Sciatic nerve (tissue), 2 donors: ENCODE measurements around the gene VEPH1. TPM values are rescaled to one million over a fixed set of nuclear protein-coding genes. Genes with fewer than 3 reads are reported as not detected.
A peak's percentile ranks its signal among the peaks of the same experiment; 100 is the strongest.

Experiments
- ATAC-seq: fragments of 200-7000 bp; cut with Tn5 transposase; one replicate; pipeline ENCODE4 v1.9.1; 2020; ENCODE audit warnings: mild to moderate bottlenecking, moderate library complexity
- DNase-seq: peaks from one replicate; pipeline ENCODE4 v3.0.0-alpha.2; 2020; ENCODE audit warnings: low spot score
- intact Hi-C: fragments of 100-400 bp; cut with DNase I; formaldehyde crosslinking; loops from one replicate; pipeline ENCODE4 v1.14.2; 2022
- total RNA-seq: library from RNA; stranded (reverse); fragmentation: NEBNext Ultra II Directional; extraction: Animal tissue kit (Norgen Biotek cat#: 25700); gene quantifications from one replicate; pipeline ENCODE4 v1.2.1, GENCODE V29; 2021
- donor health status: DM: no; HTN: no; CAD: no.
- donor health status: DM: no; HTN: no; CAD: no.

Gene VEPH1
- total RNA-seq, 1 donor from 2014 or later, result 1.0 TPM

DNA sequence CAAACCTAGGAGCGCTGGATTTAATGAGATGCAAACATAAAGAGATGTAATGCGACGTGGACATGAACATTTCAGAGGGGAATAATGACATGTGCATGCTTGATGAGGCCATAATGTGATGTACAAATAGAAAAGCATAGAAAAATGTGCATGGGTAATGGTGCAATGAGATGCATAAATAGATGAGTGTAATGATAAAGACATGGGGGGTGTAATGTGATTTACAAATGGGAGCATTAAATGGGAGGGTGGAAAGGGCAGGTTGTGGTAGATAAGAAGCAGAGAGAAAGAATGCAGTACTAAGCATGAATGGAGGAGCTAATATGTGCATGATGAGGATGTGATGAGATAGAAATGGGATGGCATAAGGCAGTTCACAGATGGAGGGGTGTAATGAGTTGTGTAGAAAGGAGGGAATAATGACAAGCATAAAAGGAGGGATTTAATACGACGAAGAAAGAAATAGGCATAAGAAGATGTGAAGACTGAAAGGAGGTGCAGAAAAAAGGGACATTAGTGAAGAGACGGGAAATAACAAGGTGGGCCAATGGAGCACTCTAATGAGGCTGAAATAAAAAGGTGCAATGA, 205.8 kb downstream of the VEPH1 start:
- ATAC-seq (no peak), DNase-seq (no peak)
- intact Hi-C loops, result no loop called here

DNA sequence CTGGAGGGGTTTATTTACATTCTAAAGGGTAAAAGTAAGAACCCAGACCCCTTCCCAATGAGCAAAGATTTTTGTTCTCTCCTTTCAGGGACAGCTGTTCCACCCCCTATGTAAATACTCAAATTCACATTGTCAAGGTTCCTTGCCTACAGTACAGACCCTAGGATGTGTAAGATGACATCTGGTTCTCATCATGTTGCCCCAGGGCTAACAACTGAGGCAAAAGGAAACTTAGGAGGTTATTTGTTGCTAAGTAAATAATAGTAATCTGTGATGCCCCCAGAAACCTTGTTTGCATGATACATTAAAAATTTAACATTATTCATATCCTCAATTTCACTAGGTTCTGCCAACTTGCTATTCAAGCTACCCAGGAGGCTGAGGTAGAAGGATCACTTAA, 208.3 kb downstream of the VEPH1 start:
- DNase-seq (no peak), ATAC-seq (no peak)
- intact Hi-C loops, result no loop called here

DNA sequence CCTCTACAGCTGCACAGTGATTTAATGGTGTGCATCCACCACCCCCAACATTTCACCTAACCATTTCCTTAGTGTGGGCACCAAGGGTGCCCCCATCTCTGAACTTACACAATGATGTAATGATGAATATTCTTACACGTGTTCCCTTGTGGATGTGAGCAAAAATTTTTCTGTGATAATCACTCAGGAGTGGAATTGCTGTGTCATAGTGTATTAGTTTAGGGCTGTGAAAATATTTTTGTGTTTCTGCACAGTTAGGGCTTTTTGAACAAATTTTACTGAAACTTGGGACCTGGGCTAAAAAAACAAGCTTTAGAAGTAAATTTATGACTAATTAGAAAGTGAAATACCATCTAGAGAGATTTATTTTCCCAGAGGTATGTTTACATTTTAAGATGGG, 208.7 kb downstream of the VEPH1 start:
- intact Hi-C loops, result no loop called here
- DNase-seq (no peak), ATAC-seq (no peak)

DNA sequence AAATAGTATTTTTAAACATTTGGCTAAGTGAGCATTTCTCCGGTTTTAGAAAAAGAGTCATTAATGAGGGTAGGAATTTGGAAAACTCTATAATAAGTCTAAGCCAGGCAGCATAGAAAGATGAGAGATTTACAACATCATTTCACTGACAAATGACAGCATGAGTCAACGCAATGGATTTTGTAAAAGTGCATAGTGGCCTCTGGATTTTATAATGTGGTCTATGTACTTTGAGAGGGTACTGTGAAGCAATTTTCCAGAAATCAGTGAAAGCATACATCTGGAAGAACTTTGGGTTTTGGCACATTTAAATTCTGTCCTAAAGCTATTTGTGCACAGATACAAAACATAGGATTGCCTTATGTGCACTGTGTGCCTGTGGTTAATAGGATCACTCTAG, 212.4 kb downstream of the VEPH1 start:
- no peak for DNase-seq
- ATAC-seq, result no peak
- intact Hi-C loops, result no loop called here

DNA sequence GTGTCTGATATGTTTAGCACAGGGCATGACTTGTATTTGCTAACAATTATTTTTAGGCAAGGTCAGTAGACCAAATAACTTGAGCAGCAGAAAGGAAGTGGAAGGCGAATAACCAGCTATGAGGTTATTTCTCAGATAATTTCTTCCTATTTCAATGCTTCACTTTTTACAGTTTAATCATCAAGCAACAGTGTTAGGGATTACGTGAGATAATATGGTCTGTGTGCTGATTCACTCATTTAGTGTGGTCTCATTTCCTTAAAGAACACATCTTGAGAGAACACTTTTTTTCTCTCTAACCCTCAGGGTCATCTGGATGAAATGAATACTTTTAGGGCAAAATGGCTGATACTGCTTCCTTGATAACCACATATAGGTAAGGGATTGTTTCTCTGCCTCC, 217.2 kb downstream of the VEPH1 start:
- ATAC-seq (no peak), DNase-seq (no peak)
- intact Hi-C loops, result no loop called here

DNA sequence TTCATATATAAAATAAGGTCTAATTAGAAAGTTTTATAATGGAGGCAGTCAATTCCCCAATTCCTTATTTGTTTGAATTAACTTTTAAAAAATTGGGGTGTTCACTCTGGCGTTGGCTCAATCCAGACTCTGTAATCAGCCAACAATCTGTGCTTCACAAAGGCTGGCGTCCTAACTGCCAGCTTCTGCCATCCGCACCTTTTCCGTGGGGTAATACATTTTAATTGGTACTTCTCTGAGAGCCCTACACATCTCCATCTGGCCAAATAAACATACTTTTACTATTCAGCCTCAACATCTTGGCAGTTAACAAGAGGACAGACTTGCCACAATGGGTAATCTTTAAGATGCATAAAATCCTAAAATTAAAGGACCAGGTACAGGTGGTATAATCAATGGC, 218.1 kb downstream of the VEPH1 start:
- no peak for ATAC-seq
- no peak for DNase-seq
- intact Hi-C loops, result no loop called here

DNA sequence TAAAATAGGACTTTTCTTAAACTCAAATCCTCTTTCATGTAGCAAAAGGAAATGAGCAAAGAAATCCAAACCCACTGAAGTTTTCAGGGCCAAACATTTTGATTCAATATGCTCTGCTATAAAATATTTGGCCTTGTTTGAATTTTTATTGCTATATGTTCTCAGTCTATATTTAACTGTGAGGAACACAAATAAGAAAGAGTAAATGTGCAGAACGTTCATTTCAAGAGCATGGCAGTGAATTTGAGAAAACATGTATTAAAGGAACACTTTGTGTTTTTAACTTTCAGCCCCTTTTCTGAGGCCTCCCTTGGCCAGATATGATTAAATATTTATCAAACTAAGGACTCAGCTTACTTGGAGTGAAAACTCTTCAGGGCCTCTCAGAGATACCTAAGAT, 218.5 kb downstream of the VEPH1 start:
- ATAC-seq (no peak), DNase-seq (no peak)
- intact Hi-C loops, result no loop called here

DNA sequence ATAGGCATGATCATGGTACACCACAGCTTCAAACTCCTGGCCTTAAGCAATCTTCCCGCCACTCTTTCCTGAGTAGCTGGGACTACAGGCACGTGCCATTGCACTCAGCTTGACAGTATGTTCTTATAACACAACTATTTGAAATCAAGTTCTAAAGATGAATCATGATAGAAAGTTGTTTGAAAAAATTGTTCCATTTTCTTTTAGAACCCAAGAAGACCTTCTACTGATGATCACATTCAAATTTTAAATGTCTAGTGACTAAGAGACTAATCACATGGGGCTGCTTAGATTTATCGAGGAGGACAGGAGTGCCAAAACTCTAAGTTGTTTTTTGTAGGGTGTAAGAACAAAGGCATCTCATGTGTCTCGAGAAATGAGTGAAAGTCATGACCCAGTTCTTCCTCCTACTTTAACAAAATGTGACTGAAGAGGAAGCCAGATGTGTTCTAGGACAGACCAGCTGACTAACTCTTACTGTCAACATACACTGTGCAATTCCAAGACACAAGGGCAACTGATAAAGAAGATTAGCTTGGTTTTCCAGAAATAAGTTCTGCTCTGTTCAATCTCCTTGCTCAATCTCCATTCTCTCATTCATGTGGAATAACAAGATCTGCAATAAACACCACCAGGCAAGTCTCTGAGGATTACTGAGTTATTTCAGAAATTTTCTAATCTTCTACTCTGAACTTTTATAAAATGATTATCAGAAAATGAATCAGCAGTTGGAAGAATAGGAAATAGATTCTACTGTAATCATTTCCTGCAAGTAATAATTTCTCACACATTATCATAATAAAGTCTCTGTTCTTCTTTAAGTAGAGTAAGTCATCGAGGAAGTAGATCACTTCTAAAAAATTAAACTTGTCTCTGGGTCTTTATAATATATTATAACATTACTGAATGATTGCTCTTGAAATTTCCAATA, 220.7 kb downstream of the VEPH1 start:
- intact Hi-C loops, result no loop called here
- peak; percentile 97 for ATAC-seq
- no peak for DNase-seq

DNA sequence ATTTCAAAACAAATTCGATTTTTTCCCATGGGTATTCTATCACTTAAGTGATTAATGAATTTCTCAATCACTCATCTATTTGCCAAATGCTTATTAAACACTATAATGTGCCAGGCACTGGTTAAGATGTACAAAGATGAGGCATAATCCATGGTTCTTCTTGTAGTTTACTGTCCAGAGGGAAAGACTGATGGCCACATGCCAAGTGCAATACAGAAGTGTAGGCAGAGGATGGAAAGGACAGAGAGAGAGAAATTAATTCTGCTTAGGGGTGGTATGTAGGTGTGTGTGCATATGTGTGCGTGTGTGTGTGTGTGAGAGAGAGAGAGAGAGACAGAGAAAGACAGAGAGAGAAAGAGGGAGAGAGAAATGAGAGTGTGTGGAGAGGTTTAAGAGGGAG, 222.4 kb downstream of the VEPH1 start:
- ATAC-seq, result no peak
- intact Hi-C loops, result no loop called here
- no peak for DNase-seq

DNA sequence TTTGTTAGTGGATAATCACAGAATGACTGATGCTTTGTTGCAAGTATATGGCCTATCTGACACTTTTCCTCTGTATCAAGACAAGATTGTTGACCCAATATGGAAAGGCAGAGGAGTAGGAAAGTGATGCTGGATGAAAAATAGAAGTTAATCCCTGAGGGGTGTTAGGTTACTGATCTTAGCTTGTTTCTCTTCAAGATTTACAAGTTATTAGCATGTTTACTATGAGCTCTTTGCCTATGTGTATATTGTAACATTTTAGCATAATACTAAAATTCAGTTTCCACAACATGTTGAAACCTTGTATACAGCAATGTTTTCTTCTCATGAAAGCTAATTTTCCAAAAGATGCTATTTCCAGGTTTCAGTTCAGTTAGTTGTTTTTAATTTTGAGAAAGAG, 222.9 kb downstream of the VEPH1 start:
- no peak for ATAC-seq
- DNase-seq, result no peak

DNA sequence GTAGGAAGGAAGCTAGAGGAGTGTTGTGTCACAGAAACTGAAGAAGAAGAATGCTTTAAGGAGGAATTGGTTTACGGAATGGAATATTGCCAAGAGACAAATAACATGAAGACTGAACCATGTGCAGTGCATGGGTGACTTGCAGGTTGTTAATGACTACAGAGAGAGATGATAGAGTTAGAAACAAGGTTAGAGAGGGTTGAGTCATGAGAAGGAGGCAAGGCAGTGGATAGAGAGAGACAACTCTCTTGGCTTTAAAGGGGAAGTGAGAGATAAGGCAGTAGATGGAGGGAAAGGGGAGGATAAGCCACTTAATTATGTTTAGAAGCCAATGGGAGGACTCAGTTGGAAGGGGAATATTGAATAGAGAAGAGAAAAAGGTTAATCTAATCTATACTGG, 224.0 kb downstream of the VEPH1 start:
- intact Hi-C loops, result no loop called here

More for the DNA sequence above, 222.9 kb downstream of the VEPH1 start:
- intact Hi-C loops, result no loop called here

DNA sequence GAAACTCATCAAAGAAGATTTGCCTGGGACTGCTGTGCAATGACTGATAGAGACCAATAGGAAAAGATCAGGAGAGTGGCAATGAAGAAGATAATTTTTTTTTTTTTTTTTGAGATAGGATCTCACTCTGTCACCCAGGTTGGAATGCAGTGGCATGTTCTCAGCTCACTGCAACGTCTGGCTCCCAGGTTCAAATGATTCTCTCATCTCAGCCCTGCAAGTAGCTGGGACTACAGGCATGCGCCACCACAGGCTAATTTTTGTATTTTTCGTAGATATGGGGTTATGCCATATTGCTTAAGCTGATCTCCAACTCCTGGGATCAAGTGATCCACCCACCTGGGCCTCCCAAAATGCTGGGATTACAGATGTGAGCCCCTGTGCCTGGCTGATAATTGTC, 226.4 kb downstream of the VEPH1 start:
- DNase-seq (no peak), ATAC-seq (no peak)
- intact Hi-C loops, result no loop called here

More for the DNA sequence above, 224.0 kb downstream of the VEPH1 start:
- ATAC-seq, result no peak
- no peak for DNase-seq

DNA sequence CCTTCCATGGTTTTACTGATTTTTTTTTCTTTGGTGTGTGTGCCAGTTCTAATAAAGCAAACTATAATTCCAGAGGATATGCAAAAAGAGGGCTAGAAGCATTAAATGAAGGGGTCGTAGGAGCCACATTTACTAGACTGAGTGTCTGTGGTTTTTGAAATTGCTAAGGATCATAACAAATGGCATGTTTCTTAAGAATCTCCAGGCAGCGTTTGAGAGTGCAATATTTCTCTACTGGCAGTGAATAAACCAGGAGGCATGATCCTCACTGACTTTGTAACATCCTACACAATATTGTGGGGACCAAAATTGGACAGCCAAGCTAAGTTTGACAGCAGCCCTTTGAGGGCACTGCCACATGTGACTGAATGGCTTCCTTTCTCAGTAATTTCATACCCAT, 227.4 kb downstream of the VEPH1 start:
- intact Hi-C loops, result no loop called here
- no peak for ATAC-seq
- no peak for DNase-seq

DNA sequence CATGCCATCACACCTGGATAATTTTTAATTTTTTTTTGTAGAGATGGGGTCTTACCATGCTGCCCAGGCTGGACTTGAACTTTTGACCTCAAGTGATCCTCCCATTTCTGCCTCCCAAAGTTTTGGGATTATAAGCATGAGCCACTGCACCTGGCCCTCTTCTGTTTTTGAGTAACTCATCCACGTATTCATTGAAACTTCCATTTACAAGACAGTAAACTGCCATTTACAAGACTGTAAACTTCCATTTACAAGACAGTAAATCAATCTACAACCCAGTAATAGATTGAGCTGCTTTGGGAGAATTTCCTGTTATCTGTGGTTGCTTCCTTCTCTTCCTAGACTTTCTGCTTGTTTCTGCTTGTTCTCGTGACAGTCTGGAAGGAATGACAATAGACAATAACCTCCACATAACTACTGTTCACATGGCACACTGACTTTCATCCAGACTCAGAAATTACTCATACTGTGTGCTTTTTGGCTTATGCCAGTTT, 228.5 kb downstream of the VEPH1 start:
- DNase-seq, result no peak
- intact Hi-C loops, result no loop called here
- no peak for ATAC-seq

DNA sequence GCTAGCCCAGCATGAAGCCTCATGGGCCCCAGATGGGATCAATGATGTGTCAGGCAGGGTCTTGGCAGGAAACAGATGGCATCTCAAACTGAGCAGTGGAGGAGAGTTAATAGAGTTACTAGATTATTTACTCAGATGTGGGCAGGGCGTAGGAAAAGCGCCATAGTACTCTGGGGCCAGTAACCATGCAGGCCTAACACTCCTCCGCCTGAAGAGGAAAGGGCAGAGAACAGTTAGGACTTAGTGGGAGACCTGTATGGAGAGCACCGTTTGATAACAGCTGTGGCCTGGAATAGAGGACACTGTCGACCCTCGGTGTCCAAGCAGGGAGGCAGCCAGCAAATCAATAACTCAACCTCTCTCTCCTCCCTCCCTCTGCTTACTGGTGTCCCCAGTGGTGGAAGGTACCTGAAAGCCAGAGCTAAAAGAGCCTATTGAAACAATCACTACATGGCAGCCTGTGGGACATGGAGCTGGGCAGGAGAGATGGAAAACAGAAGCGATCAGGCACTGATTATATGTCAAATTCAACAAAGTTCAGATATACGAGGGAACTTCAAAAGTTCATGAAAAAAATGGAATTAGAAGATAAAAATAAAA, 231.8 kb downstream of the VEPH1 start:
- no peak for ATAC-seq
- DNase-seq, result no peak
- intact Hi-C loops, result no loop called here

DNA sequence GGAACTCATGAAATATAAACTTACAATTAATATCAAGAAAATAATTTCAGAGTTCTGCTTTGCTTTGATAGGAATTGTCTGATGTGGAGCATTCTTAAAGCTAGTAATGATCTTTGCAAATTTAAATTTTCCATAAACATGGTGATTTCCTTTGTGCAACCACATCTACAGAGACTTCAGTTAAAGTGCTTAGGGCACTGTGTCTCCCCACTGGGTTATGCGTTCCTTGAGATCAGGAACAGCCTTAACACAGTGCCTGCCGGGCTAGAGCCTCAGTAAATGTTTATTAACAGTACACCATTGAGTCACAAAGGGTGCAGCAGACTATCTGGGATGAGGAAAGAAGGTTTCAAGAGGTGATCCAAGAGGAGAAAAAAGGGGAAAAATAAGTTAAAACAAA, 235.2 kb downstream of the VEPH1 start:
- intact Hi-C loops, result no loop called here
- no peak for ATAC-seq
- no peak for DNase-seq

DNA sequence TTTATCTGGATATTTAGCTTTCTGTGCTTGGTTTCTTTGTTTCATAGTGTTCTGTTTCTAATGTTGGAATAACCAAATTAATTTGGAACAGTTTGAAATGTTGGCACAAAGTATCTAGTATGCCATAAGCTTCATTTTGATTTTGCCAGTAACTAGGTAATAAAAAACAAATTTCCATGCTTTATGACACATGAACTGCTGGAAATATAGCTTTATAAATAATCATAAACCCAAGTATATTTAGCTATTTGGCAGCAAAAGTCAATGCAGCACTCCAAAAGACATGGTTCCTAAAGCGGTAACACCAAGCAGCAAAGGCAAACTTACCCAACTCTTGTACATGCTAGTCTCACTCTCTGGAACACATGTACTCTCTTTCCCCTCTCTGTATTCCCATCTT, 237.3 kb downstream of the VEPH1 start:
- no peak for ATAC-seq
- DNase-seq, result no peak
- intact Hi-C loops, result no loop called here

DNA sequence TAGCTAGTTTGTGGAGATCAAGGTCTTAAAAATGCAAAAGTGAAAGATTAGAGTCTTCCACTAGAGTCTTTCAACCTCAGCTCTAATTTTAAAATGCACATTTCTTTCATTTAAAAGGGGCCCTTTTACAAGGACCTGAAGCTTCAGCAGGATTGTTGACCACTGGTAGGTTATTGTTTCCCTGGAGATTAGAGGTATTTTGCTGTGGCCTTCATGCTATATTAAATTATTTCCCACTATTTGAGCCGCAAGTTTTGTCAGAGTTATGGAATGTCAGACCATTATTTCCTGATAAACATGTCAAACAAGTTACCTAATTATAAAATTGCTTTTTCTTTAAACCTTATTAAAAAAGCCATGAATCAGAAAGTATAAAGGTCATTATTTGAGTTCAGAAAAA, 240.2 kb downstream of the VEPH1 start:
- ATAC-seq (no peak), DNase-seq (no peak)
- intact Hi-C loops, result no loop called here

DNA sequence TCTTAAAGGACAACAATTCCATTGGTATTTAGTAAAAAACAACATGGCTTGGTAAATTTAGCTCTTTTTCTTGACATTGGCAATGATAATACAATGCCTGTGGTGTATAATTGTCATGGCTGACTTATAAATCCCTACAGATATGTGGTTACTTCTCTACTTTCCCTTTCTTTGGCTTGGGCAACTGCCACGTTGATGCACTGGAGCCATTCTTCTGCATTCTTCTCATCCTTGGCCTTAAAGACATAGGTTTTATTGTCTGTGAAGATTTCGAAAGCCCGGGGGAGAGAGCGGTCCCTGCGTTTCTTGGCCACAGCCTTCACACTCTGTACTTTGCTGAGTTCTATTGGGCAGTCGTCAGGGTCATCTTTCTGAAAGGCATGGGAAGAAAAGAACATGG, 242.2 kb downstream of the VEPH1 start:
- intact Hi-C loops, result no loop called here
- DNase-seq, result no peak
- peak; percentile 92 for ATAC-seq

DNA sequence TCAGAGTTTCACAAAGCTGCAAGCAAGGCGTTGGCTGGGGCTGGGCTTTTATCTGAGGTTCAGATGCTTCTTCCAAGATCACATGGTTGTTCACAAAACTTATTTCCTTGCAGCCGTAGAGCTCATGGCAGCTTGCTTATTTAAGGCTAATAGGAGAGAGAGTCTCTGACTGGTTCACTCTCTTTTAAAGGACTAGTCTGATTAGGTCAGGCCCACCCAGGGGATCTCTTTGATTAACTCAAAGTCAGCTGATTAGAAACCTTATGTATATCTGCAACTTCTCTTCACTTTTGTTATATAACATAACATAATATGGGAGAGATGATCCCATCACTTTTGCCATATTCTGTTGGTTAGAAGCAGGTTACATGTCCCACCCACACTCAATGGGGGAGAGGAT, 243.4 kb downstream of the VEPH1 start:
- intact Hi-C loops, result no loop called here
- DNase-seq (no peak), ATAC-seq (no peak)
